C4-2B (cell line): ENCODE measurements around the gene DLGAP1.

Experiments used
- ZFX ChIP-seq: fragments of 450-650 bp; IDR thresholded peaks from 2 replicates; pipeline ENCODE4 v1.6.1; 2017
- TF ChIP-seq, protein P1 (sequence below): fragments of 450-650 bp; conservative IDR thresholded peaks from 2 replicates; pipeline ENCODE4 v1.5.1; 2017; ENCODE audit warnings: mild to moderate bottlenecking

DNA sequence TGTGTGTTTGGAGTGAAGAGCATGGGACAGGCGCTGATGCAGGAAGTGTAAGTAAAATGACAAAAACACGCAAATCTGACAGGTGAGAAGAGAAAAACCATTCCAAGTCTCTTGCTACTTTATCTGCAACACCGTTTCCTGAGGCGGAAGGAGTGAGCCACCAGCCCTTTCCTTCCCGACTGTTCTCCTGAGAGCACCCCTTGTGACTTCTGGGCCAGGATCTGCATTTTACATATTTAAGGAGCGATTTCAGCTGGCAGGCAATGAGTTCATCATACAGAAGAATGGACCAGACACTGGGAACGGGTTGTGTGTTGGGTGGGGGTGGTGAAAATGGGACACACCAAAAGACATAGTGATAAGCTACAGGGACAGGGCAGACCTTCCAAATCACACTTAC, 727.8 kb downstream of the DLGAP1 start:
- TF ChIP-seq, protein P1, sequence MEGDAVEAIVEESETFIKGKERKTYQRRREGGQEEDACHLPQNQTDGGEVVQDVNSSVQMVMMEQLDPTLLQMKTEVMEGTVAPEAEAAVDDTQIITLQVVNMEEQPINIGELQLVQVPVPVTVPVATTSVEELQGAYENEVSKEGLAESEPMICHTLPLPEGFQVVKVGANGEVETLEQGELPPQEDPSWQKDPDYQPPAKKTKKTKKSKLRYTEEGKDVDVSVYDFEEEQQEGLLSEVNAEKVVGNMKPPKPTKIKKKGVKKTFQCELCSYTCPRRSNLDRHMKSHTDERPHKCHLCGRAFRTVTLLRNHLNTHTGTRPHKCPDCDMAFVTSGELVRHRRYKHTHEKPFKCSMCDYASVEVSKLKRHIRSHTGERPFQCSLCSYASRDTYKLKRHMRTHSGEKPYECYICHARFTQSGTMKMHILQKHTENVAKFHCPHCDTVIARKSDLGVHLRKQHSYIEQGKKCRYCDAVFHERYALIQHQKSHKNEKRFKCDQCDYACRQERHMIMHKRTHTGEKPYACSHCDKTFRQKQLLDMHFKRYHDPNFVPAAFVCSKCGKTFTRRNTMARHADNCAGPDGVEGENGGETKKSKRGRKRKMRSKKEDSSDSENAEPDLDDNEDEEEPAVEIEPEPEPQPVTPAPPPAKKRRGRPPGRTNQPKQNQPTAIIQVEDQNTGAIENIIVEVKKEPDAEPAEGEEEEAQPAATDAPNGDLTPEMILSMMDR, result no peak
- no peak for TF ChIP-seq ZFX
